Measurements from ENCODE around the gene CTAGE4. TPM values are rescaled to one million over a fixed set of nuclear protein-coding genes. Genes with fewer than 3 reads are reported as not detected.
"Not testable (repeated sequence)": the region's sequence is repeated elsewhere in the genome, so short reads cannot be mapped to it uniquely, and the experiment has no call there.

CTAGE4 gene
- total and polyA plus RNA-seq, 9 of the 15 experiments (the other 6 are each of a cell fraction or from before 2014, with no cell fraction given) = 0.04 to 0.17 (median 0.07) TPM; not detected in 5

DNA sequence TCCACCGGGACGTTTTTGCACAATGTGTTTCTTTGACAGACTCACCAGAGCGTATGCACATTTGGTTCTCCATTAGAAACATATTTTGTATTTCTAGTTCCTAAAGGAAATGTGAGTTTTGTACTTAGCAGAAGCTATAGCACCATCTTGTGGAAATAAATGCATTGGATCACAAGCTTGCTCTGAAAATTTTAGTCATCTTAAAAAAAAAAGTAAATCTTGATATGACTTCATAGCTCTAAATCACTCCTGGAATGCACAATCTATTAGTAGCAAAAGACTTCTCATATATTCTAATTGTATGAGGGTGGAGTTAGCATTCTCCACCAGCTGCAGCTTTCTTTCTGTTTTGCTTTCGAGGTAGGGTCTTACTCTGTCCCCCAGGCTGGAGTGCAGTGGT, 35.9 kb downstream of the CTAGE4 start:
- in situ Hi-C loops (cut with MboI) = loop anchor here (5.0 kb wide), 1 partner anchor 113 kb away; no protein-coding TSS in a partner anchor
- H2AFZ ChIP-seq (ENCODE audit: low read depth, low read length); H3K4me1 ChIP-seq (replicated peaks in 1 of 2; ENCODE audit: control insufficient read depth in 2 of 2, insufficient read depth in 2 of 2, low read length in 2 of 2); H4K20me1 ChIP-seq (replicated peaks; ENCODE audit: control insufficient read depth, insufficient read depth, low read length); POLR2A ChIA-PET; H3K79me2 ChIP-seq (ENCODE audit: control insufficient read depth, insufficient read depth, low read length); H3K9me3 ChIP-seq (replicated peaks; ENCODE audit: control insufficient read depth, insufficient read depth, low read depth, low read length); H3K4me3 ChIP-seq; H3K36me3 ChIP-seq (ENCODE audit: control insufficient read depth, insufficient read depth, low read length); intact Hi-C loops (cut with micrococcal nuclease); H3K27ac ChIP-seq (ENCODE audit: extremely low read depth, low read depth, low read length); H3K9me1 ChIP-seq (ENCODE audit: control insufficient read depth, insufficient read depth, low read length); CTCF ChIA-PET (ENCODE audit: low intra/inter-chr PET ratio); BruUV-seq (replicated peaks); H3K4me2 ChIP-seq (ENCODE audit: insufficient read depth, low read length); DNase-seq (ENCODE audit: extremely low read depth in 1 of 4, low spot score in 3 of 4); H3K27me3 ChIP-seq (ENCODE audit: control insufficient read depth in 2 of 2, insufficient read depth in 2 of 2, low read length in 2 of 2); FAIRE-seq; H3K9ac ChIP-seq (ENCODE audit: insufficient read depth in 1 of 2, low read depth in 2 of 2, low read length in 2 of 2): not testable (repeated sequence)
- WGBS (ENCODE audit: insufficient coverage, low coverage, missing lambda C conversion rate) = no CpG with 5 or more reads among the region's 4 CpGs
- ATAC-seq = peak; percentile 56; the same call in 2 of the 3 replicates

DNA sequence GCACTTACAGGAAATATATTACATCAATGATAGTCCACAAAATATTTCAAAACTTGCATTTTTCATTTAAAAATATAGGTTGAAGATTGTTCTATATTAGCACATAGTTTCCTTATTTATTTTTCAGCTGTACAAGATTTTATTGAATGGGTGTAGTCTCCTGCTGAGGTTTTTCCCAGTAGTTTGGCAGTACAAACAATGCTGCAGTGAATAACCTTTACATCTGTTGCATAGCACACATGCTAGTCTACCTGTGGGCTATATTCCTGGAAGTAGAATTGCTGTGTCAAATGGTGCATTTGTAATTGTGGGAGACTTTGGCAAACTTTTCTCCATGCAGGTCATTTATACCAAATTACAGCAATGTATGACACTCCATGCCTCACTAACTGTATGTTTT, 37.3 kb downstream of the CTAGE4 start:
- intact Hi-C loops (cut with micrococcal nuclease); CTCF ChIA-PET (ENCODE audit: low intra/inter-chr PET ratio); H3K36me3 ChIP-seq (ENCODE audit: control insufficient read depth, insufficient read depth, low read length); H3K4me2 ChIP-seq (ENCODE audit: insufficient read depth, low read length); DNase-seq (ENCODE audit: extremely low read depth in 1 of 4, low spot score in 3 of 4); H3K27ac ChIP-seq (ENCODE audit: extremely low read depth, low read depth, low read length); H3K27me3 ChIP-seq (ENCODE audit: control insufficient read depth in 2 of 2, insufficient read depth in 2 of 2, low read length in 2 of 2); H3K4me1 ChIP-seq (replicated peaks in 1 of 2; ENCODE audit: control insufficient read depth in 2 of 2, insufficient read depth in 2 of 2, low read length in 2 of 2); H3K9ac ChIP-seq (ENCODE audit: insufficient read depth in 1 of 2, low read depth in 2 of 2, low read length in 2 of 2); FAIRE-seq; POLR2A ChIA-PET; H3K79me2 ChIP-seq (ENCODE audit: control insufficient read depth, insufficient read depth, low read length); H4K20me1 ChIP-seq (replicated peaks; ENCODE audit: control insufficient read depth, insufficient read depth, low read length); ATAC-seq; BruUV-seq (replicated peaks); in situ Hi-C loops (cut with MboI); H3K4me3 ChIP-seq; H3K9me3 ChIP-seq (replicated peaks; ENCODE audit: control insufficient read depth, insufficient read depth, low read depth, low read length); H3K9me1 ChIP-seq (ENCODE audit: control insufficient read depth, insufficient read depth, low read length); H2AFZ ChIP-seq (ENCODE audit: low read depth, low read length): not testable (repeated sequence)

DNA sequence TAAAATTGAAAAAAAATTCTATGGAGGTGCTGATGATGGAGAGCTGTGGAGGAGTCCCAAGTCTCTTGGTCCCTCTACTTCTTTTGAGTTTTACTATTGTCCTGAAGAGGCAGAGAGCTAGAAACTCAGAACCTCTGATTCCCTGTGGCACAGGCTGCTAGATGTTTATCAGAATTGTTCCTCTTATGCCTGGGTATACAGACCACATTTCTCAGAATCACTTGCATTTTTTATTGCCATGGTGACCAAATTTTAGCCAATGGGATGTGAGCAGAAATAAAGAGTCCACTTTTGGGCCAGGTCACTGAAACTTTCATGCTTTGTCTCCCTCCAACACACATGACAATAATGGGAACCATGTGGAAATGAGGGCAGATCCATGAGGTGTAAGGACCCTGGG, 40.4 kb downstream of the CTAGE4 start:
- H3K4me1 ChIP-seq (replicated peaks in 1 of 2; ENCODE audit: control insufficient read depth in 2 of 2, insufficient read depth in 2 of 2, low read length in 2 of 2); ATAC-seq; H3K27me3 ChIP-seq (ENCODE audit: control insufficient read depth in 2 of 2, insufficient read depth in 2 of 2, low read length in 2 of 2); in situ Hi-C loops (cut with MboI); H3K4me2 ChIP-seq (ENCODE audit: insufficient read depth, low read length); H3K9ac ChIP-seq (ENCODE audit: insufficient read depth in 1 of 2, low read depth in 2 of 2, low read length in 2 of 2); H3K9me1 ChIP-seq (ENCODE audit: control insufficient read depth, insufficient read depth, low read length); intact Hi-C loops (cut with micrococcal nuclease); CTCF ChIA-PET (ENCODE audit: low intra/inter-chr PET ratio); H3K79me2 ChIP-seq (ENCODE audit: control insufficient read depth, insufficient read depth, low read length); H3K4me3 ChIP-seq; POLR2A ChIA-PET; DNase-seq (ENCODE audit: extremely low read depth in 1 of 4, low spot score in 3 of 4); H4K20me1 ChIP-seq (replicated peaks; ENCODE audit: control insufficient read depth, insufficient read depth, low read length); H2AFZ ChIP-seq (ENCODE audit: low read depth, low read length); H3K27ac ChIP-seq (ENCODE audit: extremely low read depth, low read depth, low read length); H3K9me3 ChIP-seq (replicated peaks; ENCODE audit: control insufficient read depth, insufficient read depth, low read depth, low read length); BruUV-seq (replicated peaks); H3K36me3 ChIP-seq (ENCODE audit: control insufficient read depth, insufficient read depth, low read length); FAIRE-seq: not testable (repeated sequence)

DNA sequence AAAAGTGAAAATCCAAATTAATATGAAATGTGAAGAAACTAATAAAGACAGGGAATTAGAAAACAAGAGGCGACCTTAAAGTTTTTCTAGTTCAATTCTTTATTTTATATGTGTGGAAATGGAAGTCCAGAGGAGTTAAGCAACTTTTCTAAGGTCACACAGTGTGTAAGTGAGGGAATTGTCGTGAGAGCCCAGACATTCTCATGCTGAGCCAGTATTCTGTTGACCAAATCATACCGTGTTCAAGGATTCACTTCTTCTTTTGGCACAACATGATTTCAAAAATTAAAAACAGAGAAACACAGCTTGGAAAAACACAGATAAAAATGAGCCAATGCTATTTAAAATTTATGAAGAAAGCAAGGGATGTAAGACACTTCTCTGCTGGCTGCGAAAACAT, 43.6 kb downstream of the CTAGE4 start:
- BruUV-seq (replicated peaks); intact Hi-C loops (cut with micrococcal nuclease); H3K79me2 ChIP-seq (ENCODE audit: control insufficient read depth, insufficient read depth, low read length); ATAC-seq; in situ Hi-C loops (cut with MboI); H3K9me3 ChIP-seq (replicated peaks; ENCODE audit: control insufficient read depth, insufficient read depth, low read depth, low read length); FAIRE-seq; H3K27ac ChIP-seq (ENCODE audit: extremely low read depth, low read depth, low read length); H3K27me3 ChIP-seq (ENCODE audit: control insufficient read depth in 2 of 2, insufficient read depth in 2 of 2, low read length in 2 of 2); H3K4me1 ChIP-seq (replicated peaks in 1 of 2; ENCODE audit: control insufficient read depth in 2 of 2, insufficient read depth in 2 of 2, low read length in 2 of 2); POLR2A ChIA-PET; H3K4me2 ChIP-seq (ENCODE audit: insufficient read depth, low read length); H2AFZ ChIP-seq (ENCODE audit: low read depth, low read length); DNase-seq (ENCODE audit: extremely low read depth in 1 of 4, low spot score in 3 of 4); H4K20me1 ChIP-seq (replicated peaks; ENCODE audit: control insufficient read depth, insufficient read depth, low read length); H3K36me3 ChIP-seq (ENCODE audit: control insufficient read depth, insufficient read depth, low read length); CTCF ChIA-PET (ENCODE audit: low intra/inter-chr PET ratio); H3K9me1 ChIP-seq (ENCODE audit: control insufficient read depth, insufficient read depth, low read length); H3K4me3 ChIP-seq; H3K9ac ChIP-seq (ENCODE audit: insufficient read depth in 1 of 2, low read depth in 2 of 2, low read length in 2 of 2): not testable (repeated sequence)
- WGBS (ENCODE audit: insufficient coverage, low coverage, missing lambda C conversion rate) = 1% methylated on average over 2 of the region's 4 CpGs

Data from K562 (cell line).